ENCODE results near the gene DNAH3.
"Not testable (repeated sequence)": the region's sequence is repeated elsewhere in the genome, so short reads cannot be mapped to it uniquely, and the experiment has no call there.

DNAH3 gene

DNA sequence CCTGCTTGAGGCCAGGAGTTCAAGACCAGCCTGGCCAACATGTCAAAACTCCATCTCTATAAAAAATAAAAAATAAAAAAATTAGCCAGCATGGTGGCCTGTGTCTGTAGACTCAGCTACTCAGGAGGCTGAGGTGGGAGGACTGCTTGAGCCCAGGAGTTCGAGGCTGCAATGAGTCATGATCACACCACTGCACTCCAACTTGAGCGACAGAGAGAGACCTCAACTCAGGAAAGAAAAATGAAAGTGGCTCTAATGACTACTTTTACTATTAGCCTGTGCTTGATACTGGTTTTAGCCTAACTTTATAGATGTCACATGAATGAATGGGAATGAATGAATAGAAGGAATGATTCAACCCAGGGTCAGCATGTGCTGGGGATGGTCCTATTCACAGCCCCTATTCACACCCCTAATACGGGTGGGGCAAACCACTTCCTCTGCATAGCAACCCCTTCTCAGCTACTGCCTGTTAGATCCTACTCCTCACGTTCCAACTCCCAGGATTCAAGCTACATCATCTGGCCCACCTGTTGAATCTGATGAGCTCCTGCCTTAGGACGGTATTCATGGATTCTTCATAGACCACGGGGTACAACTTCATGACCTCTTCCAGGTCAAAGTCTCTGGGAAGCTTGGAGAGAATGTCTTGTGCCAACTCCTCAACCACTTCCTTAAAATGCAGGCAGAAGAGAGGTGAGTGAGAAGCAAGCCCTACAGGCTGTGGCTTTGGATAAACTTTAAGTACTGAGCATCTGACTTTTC, 209.6 kb downstream of the DNAH3 start:
- no peak overlapping the region for H3K4me3 ChIP-seq (ENCODE audit: low read depth, low read length)
- DNase-seq (ENCODE audit: low read depth) = no peak
- TF ChIP-seq, protein P1, sequence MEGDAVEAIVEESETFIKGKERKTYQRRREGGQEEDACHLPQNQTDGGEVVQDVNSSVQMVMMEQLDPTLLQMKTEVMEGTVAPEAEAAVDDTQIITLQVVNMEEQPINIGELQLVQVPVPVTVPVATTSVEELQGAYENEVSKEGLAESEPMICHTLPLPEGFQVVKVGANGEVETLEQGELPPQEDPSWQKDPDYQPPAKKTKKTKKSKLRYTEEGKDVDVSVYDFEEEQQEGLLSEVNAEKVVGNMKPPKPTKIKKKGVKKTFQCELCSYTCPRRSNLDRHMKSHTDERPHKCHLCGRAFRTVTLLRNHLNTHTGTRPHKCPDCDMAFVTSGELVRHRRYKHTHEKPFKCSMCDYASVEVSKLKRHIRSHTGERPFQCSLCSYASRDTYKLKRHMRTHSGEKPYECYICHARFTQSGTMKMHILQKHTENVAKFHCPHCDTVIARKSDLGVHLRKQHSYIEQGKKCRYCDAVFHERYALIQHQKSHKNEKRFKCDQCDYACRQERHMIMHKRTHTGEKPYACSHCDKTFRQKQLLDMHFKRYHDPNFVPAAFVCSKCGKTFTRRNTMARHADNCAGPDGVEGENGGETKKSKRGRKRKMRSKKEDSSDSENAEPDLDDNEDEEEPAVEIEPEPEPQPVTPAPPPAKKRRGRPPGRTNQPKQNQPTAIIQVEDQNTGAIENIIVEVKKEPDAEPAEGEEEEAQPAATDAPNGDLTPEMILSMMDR (IDR thresholded peaks at IDR 0.05; ENCODE audit: control insufficient read depth, extremely low read depth, insufficient read depth) = no peak

DNA sequence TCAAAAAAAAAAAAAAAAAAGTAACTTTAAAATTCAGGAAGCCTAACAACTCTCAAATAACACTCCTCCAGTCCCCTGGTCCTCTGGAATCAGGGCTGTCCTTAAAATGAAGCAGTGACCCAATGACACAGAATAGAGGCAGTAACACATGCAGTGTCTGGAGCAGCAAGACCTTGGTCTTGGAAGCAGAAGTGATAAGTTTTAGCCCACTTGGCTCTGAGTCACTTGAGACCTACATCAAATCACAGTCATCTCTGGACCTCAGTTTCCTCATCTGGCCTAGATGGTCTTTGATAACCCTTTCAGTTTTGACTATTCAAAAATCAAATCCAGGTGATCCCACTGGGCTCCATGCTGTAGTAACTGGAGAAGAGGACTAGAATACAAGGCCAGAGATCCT, 211.0 kb downstream of the DNAH3 start:
- no peak overlapping the region for H3K4me3 ChIP-seq (ENCODE audit: low read depth, low read length)
- DNase-seq (ENCODE audit: low read depth) = no peak
- TF ChIP-seq, protein P1 (IDR thresholded peaks at IDR 0.05; ENCODE audit: control insufficient read depth, extremely low read depth, insufficient read depth) = no peak

DNA sequence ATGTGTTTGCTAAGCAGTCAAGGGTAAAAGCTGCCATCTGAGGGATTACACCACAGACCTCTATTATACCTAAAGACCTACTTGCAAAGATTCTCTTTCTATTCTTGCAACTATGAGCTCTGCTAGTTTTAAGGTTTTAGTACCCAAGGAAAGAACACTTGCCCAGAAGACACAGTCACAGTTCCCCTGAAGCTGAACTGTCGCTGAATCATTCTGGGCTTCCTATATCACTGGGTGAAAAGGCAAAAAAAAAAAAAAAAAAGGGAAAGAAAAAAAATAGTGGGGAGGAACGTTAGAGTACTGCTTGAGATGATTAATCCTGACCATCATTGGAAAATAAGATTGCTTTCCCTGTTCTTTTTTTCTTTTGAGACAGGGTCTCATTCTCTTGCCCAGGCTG, 212.2 kb downstream of the DNAH3 start:
- H3K4me3 ChIP-seq (ENCODE audit: low read depth, low read length) = no peak overlapping the region
- TF ChIP-seq, protein P1 (IDR thresholded peaks at IDR 0.05; ENCODE audit: control insufficient read depth, extremely low read depth, insufficient read depth) = no peak
- no peak for DNase-seq (ENCODE audit: low read depth)

DNA sequence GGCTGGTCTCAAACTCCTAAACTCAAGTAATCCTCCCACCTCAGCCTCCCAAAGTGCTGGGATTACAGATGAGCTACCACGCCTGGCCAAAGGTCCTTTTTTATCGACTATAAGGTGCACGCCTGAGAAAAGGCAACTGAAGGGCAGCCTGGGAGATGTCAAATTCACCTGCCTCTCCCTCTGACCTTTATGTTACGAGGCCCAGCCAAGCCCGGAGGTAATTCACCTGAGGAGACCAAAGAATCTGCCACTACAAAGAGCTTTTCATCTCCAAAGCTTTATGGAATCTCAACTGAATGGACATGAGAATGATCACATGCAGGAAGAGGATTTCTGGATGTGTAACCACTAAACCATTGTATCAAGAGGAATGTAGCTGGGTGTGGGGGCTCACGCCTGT, 212.9 kb downstream of the DNAH3 start:
- H3K4me3 ChIP-seq (ENCODE audit: low read depth, low read length) = no peak overlapping the region
- no peak for DNase-seq (ENCODE audit: low read depth)
- TF ChIP-seq, protein P1 (IDR thresholded peaks at IDR 0.05; ENCODE audit: control insufficient read depth, extremely low read depth, insufficient read depth) = no peak

DNA sequence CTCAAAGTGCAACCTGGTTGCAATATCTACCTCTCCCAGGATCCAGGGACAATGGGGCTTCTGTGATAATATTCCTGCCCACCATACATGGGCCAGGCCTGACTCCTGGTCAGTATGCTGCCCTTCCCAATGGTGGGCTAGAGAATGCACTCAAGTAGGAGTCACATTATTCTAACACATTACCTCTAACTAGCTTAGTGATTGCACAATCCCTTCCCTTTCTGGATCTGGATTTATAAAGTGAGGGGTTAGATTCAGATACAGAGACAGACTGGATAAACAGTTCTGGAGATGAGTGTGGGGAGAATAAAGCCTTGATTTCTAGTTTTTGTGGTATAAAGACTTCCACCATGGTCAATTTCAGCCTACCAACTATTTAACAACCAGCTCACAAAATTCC, 217.1 kb downstream of the DNAH3 start:
- no peak for DNase-seq (ENCODE audit: low read depth)
- TF ChIP-seq, protein P1 (IDR thresholded peaks at IDR 0.05; ENCODE audit: control insufficient read depth, extremely low read depth, insufficient read depth) = no peak
- H3K4me3 ChIP-seq (ENCODE audit: low read depth, low read length) = no peak overlapping the region

DNA sequence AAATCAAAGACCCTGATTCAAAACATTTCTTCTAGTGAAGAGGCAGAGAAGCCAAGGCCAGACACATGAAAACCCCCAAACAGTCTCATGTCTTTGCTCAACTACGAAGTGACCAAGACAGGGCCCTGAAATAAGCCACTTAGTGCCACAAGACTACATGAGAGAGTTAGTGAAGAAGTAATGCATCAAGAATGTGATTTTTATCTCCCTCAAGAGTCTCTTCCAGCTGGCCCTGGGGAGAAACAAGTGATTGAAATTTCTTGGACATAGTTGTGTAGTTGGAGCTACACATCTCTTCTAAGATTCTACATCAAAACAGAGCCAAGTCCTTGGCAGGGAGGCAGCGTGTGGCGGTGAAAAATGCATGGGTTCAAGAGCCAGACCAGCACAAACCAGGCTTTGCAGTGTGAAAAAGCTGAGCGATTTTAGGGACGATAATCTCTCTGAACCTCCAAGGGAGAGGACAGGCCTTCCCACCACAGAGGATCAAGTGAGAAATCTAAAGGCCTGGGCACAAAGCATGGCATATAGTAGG, 219.5 kb downstream of the DNAH3 start:
- no peak overlapping the region for H3K4me3 ChIP-seq (ENCODE audit: low read depth, low read length)
- no peak for DNase-seq (ENCODE audit: low read depth)
- TF ChIP-seq, protein P1 (IDR thresholded peaks at IDR 0.05; ENCODE audit: control insufficient read depth, extremely low read depth, insufficient read depth) = no peak

DNA sequence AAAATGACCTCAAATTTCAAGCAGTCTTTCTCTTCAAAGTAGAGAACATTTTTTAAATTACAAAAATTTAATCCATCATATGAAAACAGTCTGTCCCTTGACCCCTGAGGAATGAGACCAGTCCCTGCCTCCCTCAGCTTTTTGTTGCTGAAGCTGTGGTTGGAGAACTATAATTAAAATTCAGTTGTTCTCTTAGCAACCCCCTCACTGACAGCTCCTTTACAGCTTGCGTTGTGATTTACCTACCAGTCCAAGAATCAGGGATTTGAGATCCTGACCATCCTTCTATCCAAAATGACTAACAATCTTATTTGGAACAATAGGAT, 220.3 kb downstream of the DNAH3 start:
- DNase-seq (ENCODE audit: low read depth) = no peak
- no peak overlapping the region for H3K4me3 ChIP-seq (ENCODE audit: low read depth, low read length)
- TF ChIP-seq, protein P1 (IDR thresholded peaks at IDR 0.05; ENCODE audit: control insufficient read depth, extremely low read depth, insufficient read depth) = no peak

DNA sequence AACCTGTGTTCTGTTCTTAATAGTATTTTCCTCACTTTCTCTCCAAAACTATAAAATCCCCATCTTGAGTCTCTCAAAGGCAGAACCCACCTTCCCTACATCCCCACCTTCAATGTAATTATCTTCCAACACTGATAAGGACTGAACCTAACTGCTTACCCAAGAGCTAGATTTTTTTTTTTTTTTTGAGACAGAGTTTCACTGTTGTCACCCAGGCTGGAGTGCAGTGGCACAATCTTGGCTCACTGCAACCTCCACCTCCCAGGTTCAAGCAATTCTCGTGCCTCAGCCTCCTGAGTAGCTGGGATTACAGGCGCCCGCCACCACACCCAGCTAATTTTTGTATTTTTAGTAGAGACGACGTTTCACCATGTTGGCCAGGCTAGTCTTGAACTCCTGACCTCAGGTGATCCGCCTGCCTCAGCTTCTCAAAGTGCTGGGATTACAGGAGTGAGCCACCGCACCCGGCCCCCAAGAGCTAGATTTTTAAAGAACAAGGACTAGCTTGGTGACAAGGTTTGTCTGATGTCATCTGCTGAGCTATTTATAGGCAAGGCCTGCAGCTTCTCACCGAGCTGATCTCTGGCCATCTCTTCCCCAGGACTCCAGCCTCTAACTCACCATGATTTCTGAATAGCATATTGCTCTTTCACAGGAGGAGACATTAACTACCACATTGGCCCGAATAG, 220.8 kb downstream of the DNAH3 start:
- not testable (repeated sequence) for DNase-seq (ENCODE audit: low read depth); H3K4me3 ChIP-seq (ENCODE audit: low read depth, low read length)
